ENCODE measurements around the gene AFF1.
A peak's percentile ranks its signal among the peaks of the same experiment; 100 is the strongest.
"Not testable (repeated sequence)": the region's sequence is repeated elsewhere in the genome, so short reads cannot be mapped to it uniquely, and the experiment has no call there.

Gene AFF1

GRCh38 chr4:87055311-87055710 is 120.5 kb downstream of the AFF1 start:
- DNase-seq (ENCODE audit: low spot score): no peak

- DNase-seq (ENCODE audit: low spot score): no peak
Observed at GRCh38 chr4:87056881-87057280, 122.1 kb downstream of the AFF1 start.

DNA sequence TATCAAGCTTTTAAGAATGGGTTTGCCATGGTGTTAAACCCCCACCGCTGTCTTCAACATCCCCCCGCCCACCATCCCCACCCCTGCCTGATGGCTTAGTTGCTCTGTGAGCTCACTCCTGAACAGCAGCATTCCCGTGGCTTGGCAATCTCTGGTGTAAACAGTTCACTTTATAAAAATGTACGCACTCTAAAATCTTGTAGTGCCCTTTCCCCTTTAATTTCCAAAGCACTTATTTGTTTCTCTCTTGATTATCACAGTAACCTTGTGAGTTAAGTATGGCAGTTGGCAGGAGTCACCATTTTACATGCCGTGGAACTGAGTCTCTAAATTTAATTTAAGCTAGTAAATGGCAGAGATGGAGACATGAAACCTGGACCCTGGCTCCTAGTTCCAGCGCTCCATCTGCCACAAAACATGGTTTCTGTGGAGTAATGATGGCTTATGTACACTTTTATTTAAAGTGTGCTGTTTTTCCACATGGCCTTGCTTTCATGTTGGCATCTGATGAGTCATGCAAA is 123.1 kb downstream of the AFF1 start:
- DNase-seq (ENCODE audit: low spot score): no peak

DNA sequence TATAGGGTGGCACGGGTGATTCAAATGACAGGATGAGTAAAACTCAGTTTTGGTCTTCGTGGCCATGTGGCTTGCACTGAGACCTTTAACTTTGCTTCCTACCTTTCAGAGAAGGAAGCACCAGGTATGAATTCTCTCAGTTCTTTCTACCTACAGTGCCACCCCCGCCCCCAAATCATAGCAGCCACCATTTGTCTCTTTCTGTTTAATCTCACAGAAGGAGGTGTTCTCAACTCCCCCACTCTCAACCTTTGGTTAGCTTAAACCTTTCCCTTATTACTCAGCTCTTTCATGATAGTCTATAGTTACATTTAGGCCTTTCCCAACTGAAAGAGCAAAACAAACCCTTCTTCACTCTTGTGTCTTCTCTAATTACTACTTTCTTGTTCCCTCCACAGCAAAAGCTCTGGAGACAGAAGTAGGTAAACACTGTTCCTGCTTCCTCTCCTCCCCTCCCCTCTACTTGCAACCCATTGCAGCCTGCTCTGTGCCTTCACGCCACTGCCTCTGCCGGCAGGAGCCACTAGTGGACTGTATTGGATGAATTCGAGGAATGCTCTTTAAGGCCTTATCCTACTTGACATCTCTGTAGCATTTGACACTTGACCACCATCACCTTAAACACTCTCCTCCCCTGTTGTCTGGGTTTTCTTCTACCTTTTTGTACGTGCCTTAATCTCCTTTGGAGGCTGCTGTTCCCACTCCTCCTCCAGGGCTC is 123.7 kb downstream of the AFF1 start:
- DNase-seq (ENCODE audit: low spot score): no peak

DNA sequence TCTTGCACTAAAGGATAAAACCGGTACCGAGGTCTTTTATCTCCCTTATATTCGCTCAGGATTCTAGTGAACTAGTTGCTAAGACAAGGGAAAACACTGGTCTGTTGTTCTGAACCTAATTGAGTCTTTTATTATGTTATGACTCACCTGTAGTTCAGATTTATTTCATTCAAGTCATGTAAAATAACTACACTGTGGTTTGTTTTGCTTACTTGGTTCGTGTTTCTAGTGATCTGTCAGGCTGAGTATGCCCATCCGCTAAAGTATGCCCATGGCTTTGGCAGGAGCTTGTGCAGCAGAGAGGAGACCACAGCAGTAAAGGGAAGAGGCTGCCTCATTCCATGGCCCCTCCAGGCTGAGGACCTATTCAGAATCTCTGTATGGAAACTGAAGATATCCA is 126.1 kb downstream of the AFF1 start:
- DNase-seq (ENCODE audit: low spot score): peak; percentile 51

DNA sequence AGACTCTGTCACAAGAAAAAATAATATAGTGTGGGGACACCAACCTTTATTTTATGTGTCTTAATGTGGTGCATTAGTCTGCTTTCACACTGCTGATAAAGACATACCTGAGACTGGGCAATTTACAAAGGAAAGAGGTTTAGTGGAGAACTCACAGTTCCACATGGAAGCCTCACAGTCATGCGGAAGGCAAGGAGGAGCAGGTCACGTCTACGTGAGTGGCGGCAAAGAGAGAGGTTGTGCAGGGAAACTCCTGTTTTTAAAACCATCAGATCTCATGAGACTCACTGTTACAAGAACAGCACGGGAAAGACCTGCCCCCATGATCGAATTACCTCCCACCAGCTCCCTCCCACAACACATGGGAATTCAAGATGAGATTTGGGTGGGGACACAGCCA is 130.2 kb downstream of the AFF1 start:
- no peak for DNase-seq (ENCODE audit: low spot score)

DNA sequence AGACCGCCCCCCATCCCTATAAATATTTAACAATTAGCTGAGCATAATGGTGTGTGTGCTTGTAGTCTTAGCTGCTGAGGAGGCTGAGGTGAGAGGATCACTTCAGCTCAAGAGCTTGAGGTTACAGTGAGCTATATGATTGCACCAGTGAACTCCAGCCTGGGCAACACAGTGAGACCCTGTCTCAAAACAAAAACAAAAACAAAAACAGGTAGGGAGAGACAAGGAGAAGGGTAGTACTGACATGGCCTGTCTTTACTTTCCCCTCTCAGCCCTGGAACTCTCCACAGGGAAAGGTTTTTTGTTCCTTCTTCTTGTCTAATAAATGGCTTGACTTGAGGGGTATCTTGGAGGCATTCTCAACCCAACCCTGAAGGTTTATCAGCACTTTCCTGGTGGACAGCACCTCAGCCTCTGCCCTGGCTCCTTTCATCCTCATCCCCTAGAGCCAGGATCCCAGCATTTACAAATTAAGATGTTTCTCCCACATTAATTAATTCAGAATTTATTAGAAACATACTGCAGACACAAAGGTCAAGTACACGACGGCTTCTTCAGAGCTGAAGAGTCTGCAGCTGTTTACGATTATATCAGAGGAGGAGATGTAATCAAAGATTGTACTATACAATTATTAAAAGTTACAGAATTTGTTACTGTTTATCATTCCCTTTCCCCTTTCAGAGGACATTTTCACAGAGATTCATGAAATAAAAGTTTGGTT is 131.8 kb downstream of the AFF1 start:
- no peak for DNase-seq (ENCODE audit: low spot score)

DNA sequence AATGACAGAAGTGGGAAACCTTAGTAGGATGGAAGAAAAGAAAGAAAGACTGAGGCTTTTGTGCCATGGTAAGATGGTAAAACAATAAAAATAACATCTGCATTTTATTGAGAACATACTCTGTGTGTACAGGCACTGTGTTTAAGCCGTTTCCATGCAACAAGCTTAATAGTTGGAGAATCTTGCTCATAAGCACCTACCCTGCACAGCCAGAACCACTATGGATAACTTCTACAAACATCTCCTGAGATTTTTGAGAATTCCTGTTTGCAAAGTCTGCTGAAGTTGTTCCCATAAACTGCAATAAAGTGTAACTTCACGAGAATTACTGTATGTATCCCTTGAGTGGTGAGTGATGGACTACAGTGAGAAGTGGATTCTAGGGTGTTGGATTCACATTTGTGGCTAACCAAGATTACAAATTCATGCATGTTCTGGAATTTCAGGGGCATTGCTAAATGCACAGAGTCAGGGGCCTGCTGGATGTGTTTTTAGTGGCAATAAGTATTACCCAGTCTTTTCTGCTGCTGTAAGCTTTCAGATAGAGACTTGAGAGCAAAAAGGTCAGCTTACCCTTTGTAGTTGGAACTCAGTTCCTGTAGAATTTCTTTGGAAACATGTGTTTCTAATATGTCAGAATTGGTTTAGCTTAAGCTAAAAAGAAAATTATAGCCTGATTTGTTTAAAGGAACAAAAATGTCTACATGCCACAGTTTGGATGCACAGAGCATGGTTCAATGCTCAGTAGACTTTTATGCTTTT is 132.5 kb downstream of the AFF1 start:
- DNase-seq (ENCODE audit: low spot score): no peak

GRCh38 chr4:87068583-87069021 is 133.8 kb downstream of the AFF1 start:
- DNase-seq (ENCODE audit: low spot score): no peak

DNA sequence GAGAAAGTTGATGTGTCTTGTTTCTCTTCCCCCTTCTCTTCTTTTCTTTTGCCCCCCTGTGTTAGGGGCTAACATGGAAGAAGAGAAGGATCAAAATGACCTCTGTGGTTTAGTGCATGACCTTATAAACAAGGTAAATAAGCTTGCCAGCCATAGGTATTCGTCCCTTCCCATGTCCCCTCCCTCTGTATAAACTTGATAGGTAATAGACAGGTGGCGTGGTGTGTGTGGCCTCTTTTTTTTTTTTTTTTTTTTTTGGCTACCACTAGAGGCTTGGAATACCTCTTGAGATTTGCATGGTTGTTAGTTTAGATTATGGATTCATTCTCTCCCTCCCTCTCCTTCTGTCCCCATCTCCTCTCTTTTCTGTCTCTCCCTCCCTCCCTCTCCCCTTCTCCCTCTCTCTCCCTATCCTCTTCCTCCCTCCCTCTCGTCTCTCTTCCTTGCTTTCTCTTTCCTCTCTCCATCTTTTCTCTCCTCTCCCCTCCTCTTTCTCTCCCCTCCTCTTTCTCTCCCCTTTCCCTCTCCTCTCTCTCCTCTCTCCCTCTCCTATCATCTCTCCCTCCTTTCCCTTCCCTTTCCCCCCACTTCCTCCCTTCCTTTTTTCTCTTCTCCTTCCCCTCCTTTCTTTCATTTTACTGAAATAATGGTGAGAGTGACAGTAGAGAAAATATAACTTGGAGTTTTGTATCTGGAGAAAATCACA is 134.4 kb downstream of the AFF1 start:
- DNase-seq (ENCODE audit: low spot score): no peak

- no peak for DNase-seq (ENCODE audit: low spot score)
Observed at GRCh38 chr4:87071401-87071800, 136.6 kb downstream of the AFF1 start.

DNA sequence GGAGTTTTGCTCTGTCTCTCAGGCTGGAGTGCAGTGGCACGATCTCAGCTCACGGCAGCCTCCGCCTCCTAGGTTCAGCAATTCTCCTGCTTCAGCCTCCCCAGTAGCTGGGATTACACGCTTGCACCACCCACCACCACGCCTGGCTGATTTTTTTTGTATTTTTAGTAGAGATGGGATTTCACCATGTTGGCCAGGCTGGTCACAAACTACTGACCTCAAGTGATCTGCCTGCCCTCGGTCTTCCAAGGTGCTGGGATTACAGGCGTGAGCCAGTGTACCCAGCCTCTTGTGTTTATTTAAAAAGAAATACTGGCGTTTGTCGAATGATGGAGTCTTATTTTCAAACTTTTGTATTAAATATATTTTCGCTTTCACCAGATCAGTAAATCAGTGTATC is 137.7 kb downstream of the AFF1 start:
- DNase-seq (ENCODE audit: low spot score): not testable (repeated sequence)

- DNase-seq (ENCODE audit: low spot score): no peak
Observed at GRCh38 chr4:87073199-87074120, 138.6 kb downstream of the AFF1 start.

GRCh38 chr4:87074121-87074488 is 139.3 kb downstream of the AFF1 start:
- DNase-seq (ENCODE audit: low spot score): no peak

DNA sequence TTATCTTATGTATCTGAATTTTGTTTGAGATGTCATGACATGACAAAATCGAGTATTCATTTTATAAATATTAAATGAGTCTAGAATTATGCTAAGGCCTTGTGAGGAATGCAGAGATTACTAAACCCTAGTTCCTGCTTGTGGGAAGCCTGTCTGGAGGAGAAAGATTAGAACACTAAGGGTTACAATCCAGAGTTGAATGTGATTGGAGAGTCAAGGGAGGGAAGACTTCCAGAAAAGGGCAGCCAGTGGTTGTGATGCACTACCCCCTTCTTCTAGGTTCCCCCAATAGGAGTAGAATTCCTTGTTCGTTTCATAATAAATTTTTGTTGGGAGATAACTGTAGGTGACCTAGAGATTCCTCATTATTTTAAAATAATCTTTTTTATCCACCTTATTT is 141.1 kb downstream of the AFF1 start:
- DNase-seq (ENCODE audit: low spot score): no peak

GRCh38 chr4:87076690-87077358 is 142.0 kb downstream of the AFF1 start:
- no peak for DNase-seq (ENCODE audit: low spot score)

DNA sequence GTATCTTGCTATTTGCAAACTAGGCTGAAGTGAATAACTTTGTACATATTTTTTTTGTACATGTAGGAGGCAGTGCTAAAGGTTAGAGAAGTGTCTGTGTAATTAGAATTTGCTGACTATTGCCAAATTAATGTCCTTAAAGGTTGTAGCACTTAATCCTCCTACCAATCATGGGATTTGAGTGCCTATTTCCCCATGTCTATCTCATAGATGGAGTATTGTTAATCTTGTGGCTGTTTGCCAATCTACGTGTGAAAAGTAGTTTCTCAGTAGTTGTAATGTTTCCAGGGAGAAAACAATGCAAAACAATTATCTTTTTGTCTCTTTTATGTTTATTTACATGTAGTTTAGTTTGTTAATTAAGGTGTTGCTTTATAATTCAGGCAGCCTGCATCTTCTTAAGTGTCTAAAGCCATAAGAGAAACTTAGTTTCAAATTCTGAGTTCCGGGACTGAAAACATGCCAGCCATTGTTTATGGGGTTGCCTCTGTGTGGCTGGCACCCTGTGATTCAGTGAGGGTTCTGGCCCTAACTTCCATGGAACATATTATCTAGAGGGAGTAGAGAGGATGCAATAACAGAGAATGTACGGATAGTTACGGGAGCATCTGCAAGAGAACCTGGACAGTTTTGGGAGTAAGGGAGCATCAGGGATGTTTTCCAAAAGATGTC is 143.2 kb downstream of the AFF1 start:
- no peak for DNase-seq (ENCODE audit: low spot score)

DNA sequence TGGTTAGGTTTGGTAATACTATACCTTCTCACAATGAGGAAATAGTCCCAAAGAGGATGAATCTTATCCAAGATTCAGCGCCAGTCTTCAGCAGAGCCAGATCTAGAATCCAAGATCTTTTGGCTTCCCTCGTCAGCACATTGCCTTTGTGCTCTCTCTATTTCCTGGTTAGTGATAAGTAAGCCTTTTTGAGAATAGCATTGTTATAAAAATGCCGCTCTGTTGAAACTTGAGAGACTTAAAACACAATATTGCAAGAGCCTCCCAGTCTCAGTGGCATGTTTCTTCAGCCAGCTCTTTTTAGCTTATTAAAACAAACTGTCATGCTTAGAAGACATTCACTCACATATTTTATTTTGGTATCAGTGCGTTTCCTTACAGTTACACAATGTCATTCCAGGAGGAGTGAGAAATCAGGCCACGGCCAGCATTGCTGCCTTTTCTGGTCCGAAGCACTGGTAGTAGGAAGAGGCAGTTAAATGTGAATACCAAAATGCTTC is 144.2 kb downstream of the AFF1 start:
- DNase-seq (ENCODE audit: low spot score): peak; percentile 67

DNA sequence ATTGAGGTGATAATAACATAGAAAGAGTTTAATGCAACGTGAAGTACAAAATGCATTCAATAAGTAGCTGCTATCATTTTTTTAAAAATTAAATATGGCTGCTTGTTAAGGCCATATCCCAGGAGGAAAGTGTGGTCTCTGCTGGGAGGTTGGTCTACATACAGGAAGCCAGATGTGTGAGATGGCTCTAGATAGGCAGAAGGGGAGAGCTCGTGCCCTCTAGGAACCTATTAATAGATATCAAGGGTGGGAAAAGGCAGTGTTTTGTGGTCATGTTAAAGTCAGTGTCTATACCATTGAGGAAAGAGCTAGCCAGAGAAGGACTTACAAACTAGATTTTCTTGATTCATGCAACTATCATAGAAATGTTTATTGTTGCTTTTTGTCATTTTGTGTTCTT is 145.2 kb downstream of the AFF1 start:
- no peak for DNase-seq (ENCODE audit: low spot score)

- DNase-seq (ENCODE audit: low spot score): no peak
Observed at GRCh38 chr4:87080462-87080861, 145.7 kb downstream of the AFF1 start.
